ENCODE results near the gene LGI1. TPM values are rescaled to one million over a fixed set of nuclear protein-coding genes. Genes with fewer than 3 reads are reported as not detected.

Gene LGI1
- total and polyA plus RNA-seq, 8 donors = 0.19 to 0.99 TPM; not detected in 6

- Histone ChIP-seq H3K27ac (no peak overlapping the region), H3K4me3 (no peak overlapping the region), H3K9me3 (no peaks in the 10 kb centered on the region), H3K4me1 (no peaks in the 10 kb centered on the region), H3K27me3 (no peaks in the 10 kb centered on the region), H3K36me3 (no peaks in the 10 kb centered on the region)
- 54 to 60% methylated on average over 5 of the region's 5 CpGs for WGBS, 2 donors
- FAIRE-seq = no peak
- DNase-seq = peak in 2 of 6 donors; percentile 41 to 50
- no peak for TF ChIP-seq CTCF (IDR thresholded peaks at IDR 0.05)
- intact Hi-C loops (cut with DNase I) = loop anchor here in 1 of 3 donors (10.0 kb wide), 1 partner anchor 47 kb away; no protein-coding TSS in a partner anchor
- no peak for ATAC-seq
These were observed 60.4 kb downstream of the LGI1 start for GRCh38 chr10:93818086-93818485.

- no peaks in the 10 kb centered on the region for H3K9me3 ChIP-seq
- WGBS, 2 donors = 48 to 74% methylated on average over 4 of the region's 4 CpGs
- no peak for DNase-seq
- ATAC-seq = no peak
- intact Hi-C loops (cut with DNase I) = loop anchor here in 1 of 3 donors (10.0 kb wide), 1 partner anchor 45 kb away; no protein-coding TSS in a partner anchor
- no peak overlapping the region for H3K4me3 ChIP-seq
- no peaks in the 10 kb centered on the region for H3K36me3 ChIP-seq
- FAIRE-seq = no peak
- no peak for TF ChIP-seq CTCF (IDR thresholded peaks at IDR 0.05)
- H3K27me3 ChIP-seq = no peaks in the 10 kb centered on the region
- no peaks in the 10 kb centered on the region for H3K4me1 ChIP-seq
- H3K27ac ChIP-seq = no peak overlapping the region
These were observed 61.8 kb downstream of the LGI1 start for GRCh38 chr10:93819520-93819919.

- no peak for TF ChIP-seq CTCF (IDR thresholded peaks at IDR 0.05)
- H3K9me3 ChIP-seq = no peaks in the 10 kb centered on the region
- FAIRE-seq (no peak), DNase-seq (no peak), ATAC-seq (no peak)
- H3K27me3 ChIP-seq = no peaks in the 10 kb centered on the region
- no peaks in the 10 kb centered on the region for H3K4me1 ChIP-seq
- no peaks in the 10 kb centered on the region for H3K36me3 ChIP-seq
- 48 to 49% methylated on average over 3 of the region's 3 CpGs for WGBS, 2 donors
- no peak overlapping the region for H3K4me3 ChIP-seq
- intact Hi-C loops (cut with DNase I) = no loop called here
- no peak overlapping the region for H3K27ac ChIP-seq
These were observed 62.7 kb downstream of the LGI1 start for GRCh38 chr10:93820434-93820833.

GRCh38 chr10:93821051-93821772 is 63.5 kb downstream of the LGI1 start:
- no peak for DNase-seq
- FAIRE-seq = no peak
- H3K9me3 ChIP-seq = no peaks in the 10 kb centered on the region

More at GRCh38 chr10:93821051-93821772, 63.5 kb downstream of the LGI1 start:
- Histone ChIP-seq H3K4me3 (no peak overlapping the region), H3K4me1 (no peaks in the 10 kb centered on the region), H3K36me3 (no peaks in the 10 kb centered on the region), H3K27me3 (no peaks in the 10 kb centered on the region), H3K27ac (no peak overlapping the region)
- ATAC-seq = peak in 3 of 4 donors; percentile 60 to 82 (median 71)
- intact Hi-C loops (cut with DNase I) = no loop called here
- peak in 3 of 4 donors; percentile 18 to 45 (median 31) for TF ChIP-seq CTCF (IDR thresholded peaks at IDR 0.05)
- WGBS, 2 donors = 51 to 67% methylated on average over 4 of the region's 4 CpGs

Data from pancreas (tissue), 10 donors.